Measurements from ENCODE around the gene EIF4A2. TPM values are rescaled to one million over a fixed set of nuclear protein-coding genes. Genes with fewer than 3 reads are reported as not detected.
A peak's percentile ranks its signal among the peaks of the same experiment; 100 is the strongest.

The EIF4A2 gene
- total and polyA plus RNA-seq, 2 of the 13 experiments (the other 11 are each of a cell fraction or from before 2014, with no cell fraction given): 480 to 596 TPM

GRCh38 chr3:186783731-186784515 lies 546 bp downstream of the EIF4A2 start (continued):
- TF ChIP-seq ZNF12 (CRISPR knock-in tag; IDR thresholded peaks at IDR 0.05): no peak
- TF ChIP-seq GMEB1 (CRISPR knock-in tag; IDR thresholded peaks at IDR 0.05; ENCODE audit: borderline replicate concordance): no peak
- peak; percentile 60; the same call in 1 of the 2 replicates for TF ChIP-seq SALL1 (CRISPR knock-in tag; IDR thresholded peaks at IDR 0.05)
- no peak for TF ChIP-seq ZSCAN20 (CRISPR knock-in tag; IDR thresholded peaks at IDR 0.05; ENCODE audit: borderline replicate concordance)
- TF ChIP-seq ELF3 (CRISPR knock-in tag; IDR thresholded peaks at IDR 0.05): 0 out of 2 replicates have a peak, but pooled peaks have one; percentile 10
- TF ChIP-seq KDM5B (CRISPR knock-in tag; IDR thresholded peaks at IDR 0.05; ENCODE audit: borderline replicate concordance): peak; percentile 72; the same call in 1 of the 2 replicates
- no peak for TF ChIP-seq MATR3 (CRISPR knock-in tag; IDR thresholded peaks at IDR 0.05)
- peak; percentile 81; the same call in 1 of the 2 replicates for TF ChIP-seq PLSCR1 (CRISPR knock-in tag; IDR thresholded peaks at IDR 0.05; ENCODE audit: borderline replicate concordance)
- TF ChIP-seq MXD1 (CRISPR knock-in tag; IDR thresholded peaks at IDR 0.05): no peak; the same call in 1 of the 2 replicates
- no peak for TF ChIP-seq TRIM24 (CRISPR knock-in tag; IDR thresholded peaks at IDR 0.05)
- no peak for TF ChIP-seq ATF7 (IDR thresholded peaks at IDR 0.05)
- 0 out of 2 replicates have a peak, but pooled peaks have one; percentile 21 for TF ChIP-seq ATF7 (CRISPR knock-in tag; IDR thresholded peaks at IDR 0.05)
- peak; percentile 90 for TF ChIP-seq ZFX (CRISPR knock-in tag; IDR thresholded peaks at IDR 0.05; ENCODE audit: low read depth)
- TF ChIP-seq E2F2 (CRISPR knock-in tag; IDR thresholded peaks at IDR 0.05; ENCODE audit: borderline replicate concordance): no peak; the same call in 1 of the 2 replicates
- TF ChIP-seq ZNF713 (CRISPR knock-in tag; IDR thresholded peaks at IDR 0.05): peak; percentile 38
- TF ChIP-seq KDM2A (CRISPR knock-in tag; IDR thresholded peaks at IDR 0.05; ENCODE audit: borderline replicate concordance, low read depth): peak; percentile 72; the same call in 1 of the 2 replicates
- no peak for TF ChIP-seq CBFB (CRISPR knock-in tag; IDR thresholded peaks at IDR 0.05)
- no peak for TF ChIP-seq RARG (CRISPR knock-in tag; IDR thresholded peaks at IDR 0.05; ENCODE audit: low read depth)
- no peak for TF ChIP-seq ZNF773 (CRISPR knock-in tag; IDR thresholded peaks at IDR 0.05; ENCODE audit: borderline replicate concordance)
- TF ChIP-seq DR1 (CRISPR knock-in tag; IDR thresholded peaks at IDR 0.05): 0 out of 2 replicates have a peak, but pooled peaks have one; percentile 34
- TF ChIP-seq GZF1 (CRISPR knock-in tag; IDR thresholded peaks at IDR 0.05): peak; percentile 28; the same call in 1 of the 2 replicates
- no peak for TF ChIP-seq ZNF879 (CRISPR knock-in tag; IDR thresholded peaks at IDR 0.05)
- peak; percentile 57 for TF ChIP-seq SRSF1 (optimal IDR thresholded peaks at IDR 0.05; ENCODE audit: low read depth, low read length)
- peak; percentile 80; the same call in 1 of the 2 replicates for TF ChIP-seq TOPORS (CRISPR knock-in tag; IDR thresholded peaks at IDR 0.05)
- TF ChIP-seq ADNP (CRISPR knock-in tag; IDR thresholded peaks at IDR 0.05): no peak
- no peak for TF ChIP-seq LCORL (IDR thresholded peaks at IDR 0.05)
- no peak for TF ChIP-seq LCORL (CRISPR knock-in tag; IDR thresholded peaks at IDR 0.05)
- 0 out of 2 replicates have a peak, but pooled peaks have one; percentile 46 for TF ChIP-seq ZNF556 (CRISPR knock-in tag; IDR thresholded peaks at IDR 0.05; ENCODE audit: borderline replicate concordance)
